Chondrocyte (in vitro differentiated cells): ENCODE measurements around the gene DIAPH2. TPM values are rescaled to one million over a fixed set of nuclear protein-coding genes. Genes with fewer than 3 reads are reported as not detected.

ENCODE experiments used
- DNase-seq: peaks from one replicate; pipeline ENCODE4 v3.0.0; 2021; ENCODE audit warnings: mixed read lengths, low spot score
- H3K27ac Mint-ChIP-seq: one replicate; pipeline ENCODE4 v1.8.0; 2021; ENCODE audit warnings: mild to moderate bottlenecking, moderate library complexity, mixed read lengths; ENCODE audit not compliant: unreplicated experiment
- H3K27me3 Mint-ChIP-seq: 2 replicates; pipeline ENCODE4 v1.8.0; 2021; ENCODE audit warnings: low read depth, mixed read lengths
- H3K36me3 Mint-ChIP-seq: 2 replicates; pipeline ENCODE4 v1.8.0; 2021; ENCODE audit warnings: low read depth, mixed read lengths
- H3K4me1 Mint-ChIP-seq: 2 replicates; pipeline ENCODE4 v1.8.0; 2021; ENCODE audit warnings: low read depth, mild to moderate bottlenecking, mixed read lengths
- H3K4me3 Mint-ChIP-seq: one replicate; pipeline ENCODE4 v1.8.0; 2021; ENCODE audit warnings: mild to moderate bottlenecking, moderate library complexity, mixed read lengths; ENCODE audit not compliant: unreplicated experiment
- H3K9me3 Mint-ChIP-seq: 2 replicates; pipeline ENCODE4 v1.8.0; 2021; ENCODE audit warnings: low read depth, mixed read lengths
- CTCF ChIP-seq: fragments of 200-600 bp; sonication (generic); IDR thresholded peaks from 2 replicates; pipeline ENCODE4 v1.5.0; 2021; ENCODE audit warnings: antibody characterized with exemption, mild to moderate bottlenecking, moderate library complexity
- total RNA-seq: library from RNA; stranded (reverse); gene quantifications from 3 replicates; pipeline ENCODE4 v1.2.1, GENCODE V29; 2021

Gene DIAPH2
- total RNA-seq, 1 donor from 2014 or later: 14.5 TPM

DNA sequence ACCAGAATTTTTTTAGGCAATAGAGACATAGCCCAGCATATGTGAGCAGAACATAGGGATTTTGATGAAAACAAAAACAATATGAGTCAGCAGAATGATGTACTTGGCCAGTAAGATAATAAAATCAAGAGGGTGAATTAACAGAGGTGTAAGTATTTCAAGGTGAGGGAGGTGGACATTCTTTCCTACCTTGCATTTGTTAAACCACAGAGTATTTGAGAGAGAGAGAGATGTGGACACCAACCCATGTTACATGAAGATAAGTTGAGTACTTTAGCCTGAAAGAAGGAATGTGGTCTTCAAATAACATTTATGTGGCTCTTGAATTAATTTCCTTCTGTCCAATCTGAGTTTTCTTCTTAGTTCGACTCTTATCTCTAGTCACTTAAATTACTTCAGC, 68.6 kb downstream of the DIAPH2 start:
- Mint-ChIP-seq H3K27ac (no peak overlapping the region), H3K36me3 (peaks cover 4% of the 10 kb centered on the region), H3K9me3 (peaks cover 3% of the 10 kb centered on the region), H3K27me3 (no peaks in the 10 kb centered on the region), H3K4me1 (no peaks in the 10 kb centered on the region), H3K4me3 (no peak overlapping the region)
- no peak for DNase-seq
- TF ChIP-seq CTCF: no peak

- Mint-ChIP-seq H3K27me3 (no peaks in the 10 kb centered on the region), H3K9me3 (peaks cover 3% of the 10 kb centered on the region), H3K4me3 (no peak overlapping the region), H3K27ac (no peak overlapping the region), H3K4me1 (no peaks in the 10 kb centered on the region), H3K36me3 (peaks cover 4% of the 10 kb centered on the region)
- no peak for TF ChIP-seq CTCF
- no peak for DNase-seq
These were observed 71.8 kb downstream of the DIAPH2 start for GRCh38 chrX:96756491-96756890.

DNA sequence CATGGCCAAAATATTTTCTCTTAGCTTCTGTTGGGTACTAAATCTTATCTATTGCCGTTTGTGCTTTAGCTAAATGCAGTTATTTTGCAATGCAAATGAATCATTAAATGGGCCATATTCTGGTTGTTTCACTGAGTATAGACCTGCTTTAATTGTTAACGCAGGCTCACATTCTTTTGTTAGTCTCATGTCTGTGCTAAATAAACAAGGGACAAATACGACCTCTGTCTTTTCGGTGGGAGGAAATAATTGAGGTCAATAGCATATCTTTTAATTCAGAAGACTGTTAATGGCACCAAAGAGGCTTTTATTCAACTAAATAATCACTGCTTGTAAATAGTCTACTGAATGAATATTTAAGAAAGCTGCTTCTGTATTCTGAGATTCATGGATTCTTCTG, 76.9 kb downstream of the DIAPH2 start:
- H3K27ac Mint-ChIP-seq: no peak overlapping the region
- H3K4me1 Mint-ChIP-seq: no peaks in the 10 kb centered on the region
- no peak overlapping the region for H3K4me3 Mint-ChIP-seq

DNA sequence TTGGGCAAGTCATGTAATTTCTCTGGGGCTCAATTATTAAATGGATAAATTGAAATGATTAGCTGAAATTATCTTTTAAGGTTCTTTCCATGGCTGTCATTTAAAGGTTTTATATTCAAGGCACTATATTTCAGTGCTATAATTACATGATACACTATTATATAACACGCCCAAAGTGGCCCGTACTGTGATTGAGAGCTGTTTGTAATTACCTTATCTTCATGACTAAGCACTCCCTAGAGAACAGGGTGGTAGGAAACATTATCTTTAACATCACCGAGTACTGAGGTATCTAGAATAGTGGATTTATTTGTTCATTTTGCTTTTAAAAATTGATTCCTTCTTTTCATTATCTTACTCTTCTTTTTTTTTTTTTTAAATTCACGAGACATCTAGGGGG, 79.0 kb downstream of the DIAPH2 start:
- Mint-ChIP-seq H3K4me3 (no peak overlapping the region), H3K27me3 (no peaks in the 10 kb centered on the region), H3K4me1 (no peaks in the 10 kb centered on the region), H3K9me3 (no peaks in the 10 kb centered on the region), H3K36me3 (no peaks in the 10 kb centered on the region), H3K27ac (no peak overlapping the region)
- no peak for TF ChIP-seq CTCF
- no peak for DNase-seq

More for the DNA sequence above, 76.9 kb downstream of the DIAPH2 start:
- Mint-ChIP-seq H3K36me3 (peaks cover 2% of the 10 kb centered on the region), H3K27me3 (no peaks in the 10 kb centered on the region), H3K9me3 (no peaks in the 10 kb centered on the region)
- no peak for TF ChIP-seq CTCF
- DNase-seq: no peak

DNA sequence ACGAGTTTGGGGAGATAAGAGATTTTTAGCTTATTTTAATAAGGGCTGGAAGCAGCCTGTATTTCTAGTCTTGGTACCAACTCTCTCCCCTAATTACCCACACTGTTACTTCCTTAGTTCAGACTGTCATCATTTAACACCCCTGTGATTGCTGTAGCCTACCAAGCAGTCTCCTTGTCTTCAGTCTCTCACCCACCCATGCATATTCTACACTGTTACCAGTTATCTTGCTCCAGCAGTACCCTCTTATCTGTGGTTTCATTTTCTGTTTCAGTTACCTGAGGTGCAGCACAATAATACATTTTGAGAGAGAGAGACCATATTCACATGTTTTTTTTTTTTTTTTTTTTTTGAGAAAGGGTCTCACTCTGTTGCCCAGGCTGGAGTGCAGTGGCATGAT, 80.2 kb downstream of the DIAPH2 start:
- no peaks in the 10 kb centered on the region for H3K9me3 Mint-ChIP-seq
- no peaks in the 10 kb centered on the region for H3K4me1 Mint-ChIP-seq
- H3K4me3 Mint-ChIP-seq: no peak overlapping the region
- no peak for DNase-seq
- no peak overlapping the region for H3K27ac Mint-ChIP-seq
- no peaks in the 10 kb centered on the region for H3K36me3 Mint-ChIP-seq
- no peaks in the 10 kb centered on the region for H3K27me3 Mint-ChIP-seq
- TF ChIP-seq CTCF: no peak
